ENCODE data around the gene ARG2. TPM values are rescaled to one million over a fixed set of nuclear protein-coding genes. Genes with fewer than 3 reads are reported as not detected.
A peak's percentile ranks its signal among the peaks of the same experiment; 100 is the strongest.
"Not testable (repeated sequence)": the region's sequence is repeated elsewhere in the genome, so short reads cannot be mapped to it uniquely, and the experiment has no call there.

ARG2 gene
- total RNA-seq, 1 experiment from 2014 or later, result 8.6 TPM

DNA sequence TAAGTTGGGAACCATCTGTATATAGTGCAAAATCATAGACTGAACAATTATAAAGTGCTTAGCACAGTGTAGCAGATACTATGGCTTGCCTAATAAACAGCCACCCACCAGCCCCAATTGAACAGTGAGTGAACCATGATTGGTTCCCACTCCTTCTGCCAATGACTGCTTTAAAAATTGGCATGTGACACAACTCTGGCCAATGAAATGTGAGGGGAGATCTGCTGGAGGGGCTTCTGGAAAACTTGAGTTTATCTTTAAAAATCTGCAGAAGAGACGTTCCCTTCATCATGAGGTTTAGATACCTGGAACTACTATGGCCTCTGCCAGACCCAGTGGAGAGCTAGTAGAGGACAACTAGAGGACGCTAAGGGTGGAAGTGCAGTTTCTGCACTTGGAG lies 24.3 kb upstream of the ARG2 start:
- Histone ChIP-seq H3F3A (ENCODE audit: insufficient read depth, low read depth) (peaks cover 10% of the 10 kb centered on the region; the same call in 1 of the 2 replicates), H3K4me1 (replicated peaks; ENCODE audit: insufficient read depth) (peaks cover 5% of the 10 kb centered on the region; the same call in 1 of the 2 replicates), H3K9me3 (ENCODE audit: insufficient read depth, low read depth) (no peaks in the 10 kb centered on the region), H3K27me3 (ENCODE audit: insufficient read depth, low read depth) (no peaks in the 10 kb centered on the region), H3K79me2 (ENCODE audit: low read depth) (peaks cover 14% of the 10 kb centered on the region), H3K4me2 (no peak overlapping the region), H4K20me1 (ENCODE audit: insufficient read depth) (no peaks in the 10 kb centered on the region), H3K36me3 (ENCODE audit: low read depth) (no peaks in the 10 kb centered on the region), H3K27ac (no peak overlapping the region), H3K4me3 (no peak overlapping the region), H2AFZ (no peak overlapping the region), H3K9me2 (ENCODE audit: insufficient read depth) (no peaks in the 10 kb centered on the region)
- DNase-seq, result no peak
- ChIA-PET CTCF (no interaction called here), POLR2A (ENCODE audit: unreplicated experiment) (no interaction called here)
- no TSS peak for BruUV-seq (replicated peaks)
- TF ChIP-seq, protein P1, sequence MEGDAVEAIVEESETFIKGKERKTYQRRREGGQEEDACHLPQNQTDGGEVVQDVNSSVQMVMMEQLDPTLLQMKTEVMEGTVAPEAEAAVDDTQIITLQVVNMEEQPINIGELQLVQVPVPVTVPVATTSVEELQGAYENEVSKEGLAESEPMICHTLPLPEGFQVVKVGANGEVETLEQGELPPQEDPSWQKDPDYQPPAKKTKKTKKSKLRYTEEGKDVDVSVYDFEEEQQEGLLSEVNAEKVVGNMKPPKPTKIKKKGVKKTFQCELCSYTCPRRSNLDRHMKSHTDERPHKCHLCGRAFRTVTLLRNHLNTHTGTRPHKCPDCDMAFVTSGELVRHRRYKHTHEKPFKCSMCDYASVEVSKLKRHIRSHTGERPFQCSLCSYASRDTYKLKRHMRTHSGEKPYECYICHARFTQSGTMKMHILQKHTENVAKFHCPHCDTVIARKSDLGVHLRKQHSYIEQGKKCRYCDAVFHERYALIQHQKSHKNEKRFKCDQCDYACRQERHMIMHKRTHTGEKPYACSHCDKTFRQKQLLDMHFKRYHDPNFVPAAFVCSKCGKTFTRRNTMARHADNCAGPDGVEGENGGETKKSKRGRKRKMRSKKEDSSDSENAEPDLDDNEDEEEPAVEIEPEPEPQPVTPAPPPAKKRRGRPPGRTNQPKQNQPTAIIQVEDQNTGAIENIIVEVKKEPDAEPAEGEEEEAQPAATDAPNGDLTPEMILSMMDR (conservative IDR thresholded peaks at IDR 0.05), result no peak
- no peak for TF ChIP-seq EZH2 (IDR thresholded peaks at IDR 0.05; ENCODE audit: low read depth)
- intact Hi-C loops (cut with micrococcal nuclease; ENCODE audit: unreplicated experiment), result no loop called here

DNA sequence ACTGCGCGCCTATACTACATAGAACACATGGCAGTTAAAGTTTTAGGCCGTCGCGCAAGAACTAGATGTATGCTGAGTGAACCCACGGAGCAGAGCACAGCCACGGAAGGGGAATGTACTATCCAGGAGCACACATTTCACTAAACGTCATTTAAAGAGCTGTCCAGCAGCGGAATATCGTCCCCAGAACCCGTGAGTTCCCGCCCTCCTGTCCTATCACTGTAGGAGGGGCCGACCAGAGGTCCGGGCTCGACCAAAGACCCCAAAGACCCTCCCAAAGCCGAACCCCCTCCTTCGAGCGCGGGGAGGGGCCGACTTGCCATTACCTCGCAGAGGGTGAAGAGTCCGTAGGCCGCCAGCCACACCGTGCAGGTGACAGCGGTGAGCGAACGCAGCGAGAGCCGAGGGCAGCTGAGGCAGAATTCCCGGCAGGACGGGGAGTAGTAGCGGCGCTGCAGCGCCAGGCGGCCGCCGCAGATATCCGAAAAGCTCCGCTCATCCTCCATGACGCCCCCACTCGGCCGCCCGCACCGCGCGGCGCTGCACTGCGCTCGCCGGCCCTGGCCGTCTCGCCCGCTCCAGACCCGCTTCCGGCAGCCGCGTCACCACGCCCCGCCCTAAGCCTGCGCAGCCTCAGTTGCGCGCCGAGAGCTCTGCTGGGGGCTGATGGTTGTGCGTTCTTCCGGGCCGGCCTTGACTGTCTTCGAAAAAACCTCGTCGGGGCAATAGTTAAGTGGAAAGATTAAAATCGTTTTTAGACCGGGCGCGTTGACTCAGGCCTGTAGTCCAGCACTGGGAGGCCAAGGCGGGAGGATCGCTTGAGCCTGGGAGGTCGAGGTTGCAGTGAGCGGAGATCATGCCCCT lies 19.8 kb upstream of the ARG2 start, which contains the start of gene PIGH:
Gene PIGH (minus strand): TSS at position 571 of the 864 bp plus-strand sequence. CDS start 65 bp downstream, at position 506.
- peak; percentile 69 to 91 for DNase-seq
- intact Hi-C loops (cut with micrococcal nuclease; ENCODE audit: unreplicated experiment), result no loop called here
- no peaks in the 10 kb centered on the region for H3K36me3 ChIP-seq (ENCODE audit: low read depth)
- no peaks in the 10 kb centered on the region for H3K9me3 ChIP-seq (ENCODE audit: insufficient read depth, low read depth)
- TF ChIP-seq, protein P1 (conservative IDR thresholded peaks at IDR 0.05), result peak; percentile 63; the same call in 1 of the 2 replicates
- TF ChIP-seq EZH2 (IDR thresholded peaks at IDR 0.05; ENCODE audit: low read depth), result no peak
- peak within 1 kb of the TSS; percentile 55 for H3K27ac ChIP-seq
- no peaks in the 10 kb centered on the region for H3K9me2 ChIP-seq (ENCODE audit: insufficient read depth)
- peaks cover 18% of the 10 kb centered on the region for H3K4me1 ChIP-seq (replicated peaks; ENCODE audit: insufficient read depth)
- no peaks in the 10 kb centered on the region for H4K20me1 ChIP-seq (ENCODE audit: insufficient read depth)
- ChIA-PET POLR2A (ENCODE audit: unreplicated experiment) (interaction anchor here (0.5 to 0.7 kb wide), 7 partner anchors 13 to 1321 kb away, joined by 3 to 4 read pairs (median 3); partner anchors contain the start of gene PLEK2), CTCF (interaction anchor here (0.6 to 1.2 kb wide), 4 partner anchors 21 to 104 kb away, joined by 3 to 12 read pairs (median 8); no protein-coding TSS in a partner anchor)
- BruUV-seq (replicated peaks), result no TSS peak
- H3F3A ChIP-seq (ENCODE audit: insufficient read depth, low read depth), result peaks cover 38% of the 10 kb centered on the region
- H3K4me3 ChIP-seq, result peak within 1 kb of the TSS; percentile 87
- H3K79me2 ChIP-seq (ENCODE audit: low read depth), result peaks cover 14% of the 10 kb centered on the region
- no peaks in the 10 kb centered on the region for H3K27me3 ChIP-seq (ENCODE audit: insufficient read depth, low read depth)
- H2AFZ ChIP-seq, result peak within 1 kb of the TSS; percentile 98
- H3K4me2 ChIP-seq, result peak within 1 kb of the TSS; percentile 76

- DNase-seq; H4K20me1 ChIP-seq (ENCODE audit: insufficient read depth); H3K9me3 ChIP-seq (ENCODE audit: insufficient read depth, low read depth); H3K27me3 ChIP-seq (ENCODE audit: insufficient read depth, low read depth); intact Hi-C loops (cut with micrococcal nuclease; ENCODE audit: unreplicated experiment); H3K36me3 ChIP-seq (ENCODE audit: low read depth); H3K9me2 ChIP-seq (ENCODE audit: insufficient read depth): not testable (repeated sequence)
- Histone ChIP-seq H3F3A (ENCODE audit: insufficient read depth, low read depth) (peaks cover 38% of the 10 kb centered on the region), H3K4me2 (peak overlapping the region; percentile 76), H3K27ac (peak overlapping the region; percentile 55), H3K4me1 (replicated peaks; ENCODE audit: insufficient read depth) (peaks cover 18% of the 10 kb centered on the region), H3K79me2 (ENCODE audit: low read depth) (peaks cover 14% of the 10 kb centered on the region), H2AFZ (peak overlapping the region; percentile 98), H3K4me3 (peak overlapping the region; percentile 87)
- ChIA-PET POLR2A (ENCODE audit: unreplicated experiment) (interaction anchor here (0.6 kb wide), 2 partner anchors 66 to 94 kb away, joined by 3 to 4 read pairs; no protein-coding TSS in a partner anchor), CTCF (interaction anchor here (0.6 to 1.2 kb wide), 4 partner anchors 20 to 103 kb away, joined by 3 to 12 read pairs (median 8); no protein-coding TSS in a partner anchor)
- TSS peak; percentile 84 for BruUV-seq (replicated peaks)
These were observed 19.2 kb upstream of the ARG2 start for GRCh38 chr14:67600562-67600974.
